GM12873 (cell line): ENCODE results near the gene PSRC1.

ENCODE experiments used
- CTCF ChIP-seq: IDR thresholded peaks from 2 replicates; pipeline ENCODE4 v1.5.1; 2012; ENCODE audit warnings: low read depth, mild to moderate bottlenecking, moderate library complexity, low read length, control low read depth; ENCODE audit not compliant: insufficient read depth; ENCODE audit errors: missing control alignments

Gene PSRC1

GRCh38 chr1:109263234-109263596, 19.7 kb downstream of the PSRC1 start:
- TF ChIP-seq CTCF = no peak

GRCh38 chr1:109262231-109263055, 20.5 kb downstream of the PSRC1 start:
- TF ChIP-seq CTCF = no peak

GRCh38 chr1:109261578-109261977, 21.4 kb downstream of the PSRC1 start:
- TF ChIP-seq CTCF = no peak

GRCh38 chr1:109261006-109261405, 21.9 kb downstream of the PSRC1 start:
- no peak for TF ChIP-seq CTCF

GRCh38 chr1:109259674-109260557, 23.0 kb downstream of the PSRC1 start:
- TF ChIP-seq CTCF = no peak

GRCh38 chr1:109258481-109259466, 24.2 kb downstream of the PSRC1 start:
- no peak for TF ChIP-seq CTCF
